ENCODE results near the gene LRRC27. TPM values are rescaled to one million over a fixed set of nuclear protein-coding genes. Genes with fewer than 3 reads are reported as not detected.

The LRRC27 gene
- total RNA-seq, 4 donors from 2014 or later = 1.5 to 5.3 (median 2.4) TPM

DNA sequence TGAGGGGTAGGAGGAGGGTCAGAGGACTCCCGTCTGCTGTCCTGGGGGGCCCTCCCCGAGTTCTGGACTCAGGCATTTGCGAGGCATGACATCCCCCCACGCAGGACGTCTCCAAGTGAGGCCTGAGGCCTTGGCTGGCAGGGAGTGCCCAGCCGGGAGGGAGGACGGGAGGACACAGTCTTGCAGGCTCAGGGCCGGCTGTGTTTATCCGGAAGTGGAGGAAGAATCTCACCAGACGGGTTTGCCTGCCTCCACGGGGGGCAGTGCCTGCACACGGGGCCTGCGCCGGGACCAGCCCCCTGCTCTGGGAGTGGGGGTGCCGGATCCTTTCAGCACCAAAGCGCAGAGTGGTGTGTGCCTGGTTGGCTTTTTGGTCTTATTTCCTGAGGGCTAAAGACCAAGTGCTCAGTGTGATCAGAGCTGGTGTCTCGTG is 75.9 kb downstream of the LRRC27 start:
- DNase-seq = no peak
- TF ChIP-seq, protein P1, sequence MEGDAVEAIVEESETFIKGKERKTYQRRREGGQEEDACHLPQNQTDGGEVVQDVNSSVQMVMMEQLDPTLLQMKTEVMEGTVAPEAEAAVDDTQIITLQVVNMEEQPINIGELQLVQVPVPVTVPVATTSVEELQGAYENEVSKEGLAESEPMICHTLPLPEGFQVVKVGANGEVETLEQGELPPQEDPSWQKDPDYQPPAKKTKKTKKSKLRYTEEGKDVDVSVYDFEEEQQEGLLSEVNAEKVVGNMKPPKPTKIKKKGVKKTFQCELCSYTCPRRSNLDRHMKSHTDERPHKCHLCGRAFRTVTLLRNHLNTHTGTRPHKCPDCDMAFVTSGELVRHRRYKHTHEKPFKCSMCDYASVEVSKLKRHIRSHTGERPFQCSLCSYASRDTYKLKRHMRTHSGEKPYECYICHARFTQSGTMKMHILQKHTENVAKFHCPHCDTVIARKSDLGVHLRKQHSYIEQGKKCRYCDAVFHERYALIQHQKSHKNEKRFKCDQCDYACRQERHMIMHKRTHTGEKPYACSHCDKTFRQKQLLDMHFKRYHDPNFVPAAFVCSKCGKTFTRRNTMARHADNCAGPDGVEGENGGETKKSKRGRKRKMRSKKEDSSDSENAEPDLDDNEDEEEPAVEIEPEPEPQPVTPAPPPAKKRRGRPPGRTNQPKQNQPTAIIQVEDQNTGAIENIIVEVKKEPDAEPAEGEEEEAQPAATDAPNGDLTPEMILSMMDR (IDR thresholded peaks at IDR 0.05) = peak in 1 of 6 experiments; percentile 9
- TF ChIP-seq POLR2A (IDR thresholded peaks at IDR 0.05) = peak in 1 of 4 donors; percentile 53

DNA sequence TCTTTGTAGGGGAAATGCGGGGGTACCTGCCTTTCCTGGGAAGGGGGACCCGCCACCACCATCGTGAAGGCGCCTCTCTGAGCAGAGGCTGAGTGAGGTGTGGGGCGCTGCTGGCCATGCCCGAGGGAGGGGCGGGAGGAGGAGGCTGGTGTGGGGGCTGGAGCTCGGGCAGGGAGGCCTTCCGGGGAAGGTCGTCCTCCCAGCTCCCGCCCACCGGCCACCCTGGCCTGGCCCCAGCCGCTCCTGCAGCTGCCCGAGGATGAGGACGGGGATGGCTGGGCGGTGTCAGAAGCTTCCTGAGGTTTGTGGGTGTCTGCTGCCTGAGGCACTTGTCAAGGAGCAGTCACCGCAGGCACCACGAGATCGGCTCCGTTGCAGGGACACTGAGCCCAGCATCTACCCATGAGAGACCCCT is 76.4 kb downstream of the LRRC27 start:
- no peak for DNase-seq
- Histone ChIP-seq H3K36me3 (peaks cover 18 to 31% (median 19%) of the 10 kb centered on the region in 3 donors), H3K27ac (peak overlapping the region; percentile 88 to 95 (median 91)), H3K27me3 (no peaks in the 10 kb centered on the region), H3K4me1 (peaks cover 61 to 96% (median 69%) of the 10 kb centered on the region in 3 donors), H3K4me3 (peak overlapping the region in 3 of 4 donors; percentile 25 to 46 (median 34)), H3K9me3 (no peaks in the 10 kb centered on the region)
- intact Hi-C loops (cut with DNase I) = loop anchor here (5.0 kb wide), 1 partner anchor 39 kb away; no protein-coding TSS in a partner anchor
- no peak for TF ChIP-seq POLR2A (IDR thresholded peaks at IDR 0.05)
- TF ChIP-seq, protein P1 (IDR thresholded peaks at IDR 0.05) = no peak
- 10% methylated on average over 2 of the region's 20 CpGs; no CpG with 5 or more reads in 1 of the 2 donors for WGBS, 2 donors

More for the DNA sequence above, 75.9 kb downstream of the LRRC27 start:
- no peaks in the 10 kb centered on the region for H3K9me3 ChIP-seq
- intact Hi-C loops (cut with DNase I) = loop anchor here (5.0 kb wide), 1 partner anchor 39 kb away; no protein-coding TSS in a partner anchor
- no CpG with 5 or more reads among the region's 17 CpGs for WGBS, 2 donors
- peak overlapping the region; percentile 88 to 95 (median 91) for H3K27ac ChIP-seq
- peaks cover 18 to 31% (median 19%) of the 10 kb centered on the region in 3 donors for H3K36me3 ChIP-seq
- H3K4me3 ChIP-seq = peak overlapping the region in 3 of 4 donors; percentile 25 to 46 (median 34)
- H3K4me1 ChIP-seq = peaks cover 55 to 96% (median 69%) of the 10 kb centered on the region in 3 donors
- H3K27me3 ChIP-seq = no peaks in the 10 kb centered on the region

DNA sequence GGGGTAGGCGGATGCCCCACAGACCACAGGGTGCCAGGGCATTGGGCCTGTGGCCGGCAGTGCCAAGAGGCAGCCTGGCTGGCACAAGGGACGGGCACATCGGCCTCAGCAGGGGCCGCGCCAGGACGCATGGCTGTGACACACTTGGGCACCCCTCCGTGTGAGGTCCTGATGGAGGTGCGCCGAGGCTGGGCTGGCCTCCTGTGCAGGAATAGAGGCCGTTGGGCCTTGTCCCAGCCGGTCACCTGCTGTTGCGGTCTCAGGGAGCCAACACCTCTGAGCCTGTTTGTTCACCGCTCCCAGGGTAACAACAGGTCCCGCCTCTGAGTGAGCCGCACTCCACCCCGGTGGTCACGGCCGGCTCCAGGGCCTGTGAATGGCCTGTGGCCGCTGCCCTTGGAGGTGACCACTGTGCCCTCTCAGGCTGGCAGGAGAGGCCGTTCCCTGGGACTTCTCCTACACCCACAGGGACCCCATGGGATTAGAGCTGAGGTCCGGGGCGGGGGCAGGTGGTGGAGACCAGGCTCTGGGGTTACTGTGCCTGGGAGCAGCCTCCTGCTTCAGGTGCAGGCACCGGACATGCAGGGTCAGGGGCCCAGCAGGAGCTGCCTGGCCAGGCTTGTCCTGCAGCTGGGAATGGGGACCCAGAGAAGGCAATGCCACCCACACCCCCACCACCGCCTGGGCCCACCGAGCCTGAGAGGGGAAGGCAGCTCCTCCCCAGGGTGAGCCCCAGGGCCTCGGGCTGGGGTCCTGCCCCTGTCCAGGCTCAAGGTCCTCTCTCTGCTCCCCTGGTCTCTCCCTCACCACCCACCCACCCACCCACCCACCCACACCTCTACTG is 77.1 kb downstream of the LRRC27 start:
- no peak for DNase-seq
- no peaks in the 10 kb centered on the region for H3K27me3 ChIP-seq
- H3K4me3 ChIP-seq = peak overlapping the region in 3 of 4 donors; percentile 25 to 46 (median 34)
- no CpG with 5 or more reads among the region's 27 CpGs for WGBS, 2 donors
- intact Hi-C loops (cut with DNase I) = loop anchor here (5.0 kb wide), 1 partner anchor 38 kb away; no protein-coding TSS in a partner anchor
- H3K9me3 ChIP-seq = no peaks in the 10 kb centered on the region
- H3K36me3 ChIP-seq = peaks cover 18 to 31% (median 19%) of the 10 kb centered on the region in 3 donors
- TF ChIP-seq, protein P1 (IDR thresholded peaks at IDR 0.05) = no peak
- TF ChIP-seq POLR2A (IDR thresholded peaks at IDR 0.05) = peak in 1 of 4 donors; percentile 6
- H3K27ac ChIP-seq = peak overlapping the region; percentile 88 to 95 (median 91)
- H3K4me1 ChIP-seq = peaks cover 67 to 96% (median 69%) of the 10 kb centered on the region in 3 donors

DNA sequence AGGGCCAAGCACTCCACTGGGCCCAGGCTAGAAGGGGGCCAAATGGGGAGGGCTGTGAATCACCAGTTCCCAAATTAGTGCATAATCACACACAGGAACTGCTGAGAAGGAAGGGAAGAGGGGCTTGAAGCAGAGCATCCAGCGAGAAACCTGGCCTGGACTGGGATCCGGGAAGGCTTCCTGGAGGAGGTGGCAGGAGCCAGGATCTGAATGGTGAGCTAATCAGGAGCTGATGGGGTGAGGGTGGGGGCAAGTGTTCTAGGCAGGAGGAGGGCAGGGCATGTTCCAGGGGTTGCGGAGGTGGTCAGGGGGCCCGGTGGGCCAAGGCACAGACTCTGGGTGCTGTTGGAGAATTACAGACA is 77.7 kb downstream of the LRRC27 start:
- DNase-seq = no peak
- 81 to 84% methylated on average over 4 of the region's 4 CpGs for WGBS, 2 donors
- H3K4me3 ChIP-seq = no peak overlapping the region
- intact Hi-C loops (cut with DNase I) = loop anchor here (5.0 kb wide), 1 partner anchor 38 kb away; no protein-coding TSS in a partner anchor
- H3K27me3 ChIP-seq = no peaks in the 10 kb centered on the region
- peaks cover 16 to 25% (median 18%) of the 10 kb centered on the region in 3 donors for H3K36me3 ChIP-seq
- no peak for TF ChIP-seq POLR2A (IDR thresholded peaks at IDR 0.05)
- peaks cover 63 to 96% (median 73%) of the 10 kb centered on the region in 3 donors for H3K4me1 ChIP-seq
- H3K9me3 ChIP-seq = no peaks in the 10 kb centered on the region
- H3K27ac ChIP-seq = peak overlapping the region; percentile 88 to 95 (median 91)

DNA sequence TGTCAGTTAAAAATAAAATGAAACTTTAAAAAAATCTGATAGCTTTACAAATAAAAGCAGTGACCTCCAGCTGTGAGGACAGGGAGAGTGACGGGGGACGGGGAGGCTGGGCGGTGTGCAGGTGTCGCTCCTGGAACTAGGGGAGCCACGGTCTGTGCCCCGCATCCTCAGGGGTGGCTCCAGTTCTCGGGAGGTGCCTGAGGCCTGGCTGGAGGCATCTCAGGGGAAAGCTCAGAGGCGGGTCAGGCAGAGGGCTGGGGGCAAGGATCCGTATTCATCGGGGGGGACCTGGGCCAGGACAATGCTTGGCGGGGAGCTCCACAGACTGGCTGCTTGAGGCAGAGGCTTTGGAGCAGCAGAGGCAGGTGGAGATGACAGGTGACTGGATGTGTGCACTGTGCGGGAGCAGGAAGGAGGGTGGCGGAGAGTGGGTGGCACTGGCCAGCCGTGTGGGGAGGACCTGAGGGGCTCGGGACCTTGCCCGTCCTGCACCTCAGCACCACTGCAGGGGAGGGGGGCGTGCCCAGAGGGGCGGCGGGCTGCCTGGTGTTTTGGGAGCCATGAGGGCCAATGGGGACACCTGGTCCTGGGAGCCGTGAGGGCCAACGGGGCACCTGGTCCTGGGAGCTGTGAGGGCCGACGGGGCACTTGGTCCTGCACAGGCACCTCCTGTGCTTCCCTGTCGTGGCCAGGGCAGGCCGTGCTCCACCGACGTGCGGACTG is 78.2 kb downstream of the LRRC27 start:
- TF ChIP-seq, protein P1 (IDR thresholded peaks at IDR 0.05) = no peak
- no peak for TF ChIP-seq POLR2A (IDR thresholded peaks at IDR 0.05)
- H3K27ac ChIP-seq = peak overlapping the region; percentile 87 to 93 (median 89)

More for the DNA sequence above, 78.2 kb downstream of the LRRC27 start:
- no peaks in the 10 kb centered on the region for H3K9me3 ChIP-seq
- no peak overlapping the region for H3K4me3 ChIP-seq
- intact Hi-C loops (cut with DNase I) = no loop called here
- H3K4me1 ChIP-seq = peaks cover 63 to 96% (median 75%) of the 10 kb centered on the region in 3 donors
- H3K27me3 ChIP-seq = no peaks in the 10 kb centered on the region
- no peak for DNase-seq
- 77 to 96% methylated on average over 11 to 16 of the region's 28 CpGs for WGBS, 2 donors
- peaks cover 10 to 23% (median 13%) of the 10 kb centered on the region in 3 donors for H3K36me3 ChIP-seq

Data from esophagus squamous epithelium (tissue), 5 donors.